Body of pancreas (tissue), 4 donors: ENCODE results near the gene METRNL. TPM values are rescaled to one million over a fixed set of nuclear protein-coding genes. Genes with fewer than 3 reads are reported as not detected.

Experiments
- ATAC-seq: fragments of 150-250 bp; one replicate; pipeline ENCODE4 v1.9.1; 2016
- DNase-seq, 4 donors: peaks; one replicate each; pipeline ENCODE4 v3.0.0-alpha.2; 2019
- H3K27ac ChIP-seq, 4 donors: fragments of 200-600 bp; sonication (generic); 1 replicate in 3 of 4; 2 replicates in 1 of 4; pipeline versions ENCODE4 v1.5.1 to v1.6.1; 2016 to 2019; ENCODE audit warnings: mild to moderate bottlenecking in 1 of 4, mixed read lengths in 1 of 4, moderate library complexity in 1 of 4
- H3K27me3 ChIP-seq, 2 donors: fragments of 200-600 bp; sonication (generic); one replicate each; pipeline ENCODE4 v1.6.0; 2016; ENCODE audit warnings: mild to moderate bottlenecking in 1 of 2
- H3K36me3 ChIP-seq, 2 donors: fragments of 200-600 bp; sonication (generic); replicated peaks in 1 of 2; 2 replicates each; pipeline ENCODE4 v1.5.1; 2016; ENCODE audit warnings: low read depth in 2 of 2; ENCODE audit not compliant: insufficient read depth in 1 of 2
- H3K4me1 ChIP-seq: fragments of 200-600 bp; sonication (generic); one replicate; pipeline ENCODE4 v1.6.0; 2016
- H3K4me3 ChIP-seq, 2 donors: fragments of 200-600 bp; sonication (generic); 1 replicate in 1 of 2; 2 replicates in 1 of 2; pipeline ENCODE4 v1.5.1; 2016 to 2019
- H3K9me3 ChIP-seq, 3 donors: fragments of 200-600 bp; sonication (generic); 1 replicate in 2 of 3; 2 replicates in 1 of 3; pipeline ENCODE4 v1.5.1; 2016
- CTCF ChIP-seq, 7 experiments: fragments of 450-650 bp in 4 of 7; fragments of 200-600 bp in 3 of 7; sonication (generic) in 3 of 7; IDR thresholded peaks; one replicate each; pipeline ENCODE4 v1.5.1; 2016 to 2019; ENCODE audit warnings: antibody characterized with exemption in 7 of 7
- POLR2A ChIP-seq, 3 donors: fragments of 450-650 bp; IDR thresholded peaks; one replicate each; pipeline ENCODE4 v1.6.1; 2016; ENCODE audit warnings: antibody characterized with exemption in 3 of 3, mild to moderate bottlenecking in 2 of 3
- WGBS, 2 donors: methylation state at CpG; one replicate each; pipeline ENCODE4 v1.1.5; 2017; 5-methylcytosine and 5-hydroxymethylcytosine counted together
- intact Hi-C: fragments of 100-400 bp; cut with DNase I; formaldehyde crosslinking; loops from one replicate; pipeline ENCODE4 v1.15.1; 2023
- total RNA-seq, 2 donors: library from RNA; depleted of rRNA; stranded (reverse); fragments of >200 nt; gene quantifications; one replicate each; pipeline ENCODE4 v1.1.0, GENCODE V29; 2016

Gene METRNL
- total RNA-seq, 2 donors from 2014 or later: 21.3 to 26.4 TPM

- H3K4me1 ChIP-seq: peaks cover 5% of the 10 kb centered on the region
- no peak overlapping the region for H3K4me3 ChIP-seq
- no peaks in the 10 kb centered on the region for H3K9me3 ChIP-seq
- intact Hi-C loops: no loop called here
- DNase-seq (no peak), ATAC-seq (no peak)
- no peaks in the 10 kb centered on the region for H3K27me3 ChIP-seq
- H3K36me3 ChIP-seq: no peaks in the 10 kb centered on the region
- 71 to 84% methylated on average over 11 to 14 of the region's 16 CpGs for WGBS, 2 donors
- no peak overlapping the region for H3K27ac ChIP-seq
- TF ChIP-seq CTCF (IDR thresholded peaks at IDR 0.05) (no peak), POLR2A (IDR thresholded peaks at IDR 0.05) (no peak)
Observed at GRCh38 chr17:83127431-83128160, 48.2 kb downstream of the METRNL start.

- Histone ChIP-seq H3K4me1 (peaks cover 5% of the 10 kb centered on the region), H3K9me3 (no peaks in the 10 kb centered on the region), H3K27ac (no peak overlapping the region), H3K27me3 (no peaks in the 10 kb centered on the region), H3K4me3 (no peak overlapping the region), H3K36me3 (no peaks in the 10 kb centered on the region)
- 85 to 86% methylated on average over 23 to 31 of the region's 32 CpGs for WGBS, 2 donors
- DNase-seq: no peak
- intact Hi-C loops: no loop called here
- no peak for TF ChIP-seq CTCF (IDR thresholded peaks at IDR 0.05)
- TF ChIP-seq POLR2A (IDR thresholded peaks at IDR 0.05): no peak
- ATAC-seq: no peak
Observed at GRCh38 chr17:83128306-83129240, 49.2 kb downstream of the METRNL start.

- Histone ChIP-seq H3K27ac (no peak overlapping the region), H3K36me3 (no peaks in the 10 kb centered on the region), H3K4me3 (no peak overlapping the region), H3K9me3 (no peaks in the 10 kb centered on the region), H3K27me3 (no peaks in the 10 kb centered on the region), H3K4me1 (peaks cover 5% of the 10 kb centered on the region)
- TF ChIP-seq CTCF (IDR thresholded peaks at IDR 0.05) (no peak), POLR2A (IDR thresholded peaks at IDR 0.05) (no peak)
- 82 to 87% methylated on average over 12 of the region's 12 CpGs for WGBS, 2 donors
- intact Hi-C loops: no loop called here
- no peak for ATAC-seq
- no peak for DNase-seq
Observed at GRCh38 chr17:83129676-83130075, 50.3 kb downstream of the METRNL start.

GRCh38 chr17:83131401-83132011 lies 52.1 kb downstream of the METRNL start:
- TF ChIP-seq CTCF (IDR thresholded peaks at IDR 0.05) (no peak), POLR2A (IDR thresholded peaks at IDR 0.05) (no peak)
- Histone ChIP-seq H3K36me3 (no peaks in the 10 kb centered on the region), H3K4me1 (peaks cover 5% of the 10 kb centered on the region), H3K27me3 (no peaks in the 10 kb centered on the region), H3K27ac (no peak overlapping the region), H3K9me3 (no peaks in the 10 kb centered on the region), H3K4me3 (no peak overlapping the region)
- ATAC-seq (no peak), DNase-seq (no peak)
- intact Hi-C loops: no loop called here
- 80 to 86% methylated on average over 14 of the region's 14 CpGs for WGBS, 2 donors
